ENCODE measurements around the gene FOSB.

- TF ChIP-seq CTCF (IDR thresholded peaks at IDR 0.05) (no peak), POLR2A (IDR thresholded peaks at IDR 0.05; ENCODE audit: low read depth) (no peak), POLR2AphosphoS5 (IDR thresholded peaks at IDR 0.05) (no peak)
Observed at GRCh38 chr19:45505996-45506245, 38.1 kb downstream of the FOSB start.

Measured in esophagus muscularis mucosa (tissue), 3 donors.